Activated CD8-positive, alpha-beta memory T cell treated with anti-CD3 and anti-CD28 coated beads for 1 hour (primary cell): ENCODE results near the gene SEZ6L2.
"Not testable (repeated sequence)": the region's sequence is repeated elsewhere in the genome, so short reads cannot be mapped to it uniquely, and the experiment has no call there.

Source experiments
- DNase-seq, 2 donors: peaks; one replicate each; pipeline ENCODE4 v3.0.0-alpha.2; 2020; ENCODE audit warnings: low read depth in 1 of 2; ENCODE audit errors: extremely low read depth in 1 of 2

The SEZ6L2 gene

GRCh38 chr16:29891525-29892457 lies 7.6 kb downstream of the SEZ6L2 start:
- no peak for DNase-seq

DNA sequence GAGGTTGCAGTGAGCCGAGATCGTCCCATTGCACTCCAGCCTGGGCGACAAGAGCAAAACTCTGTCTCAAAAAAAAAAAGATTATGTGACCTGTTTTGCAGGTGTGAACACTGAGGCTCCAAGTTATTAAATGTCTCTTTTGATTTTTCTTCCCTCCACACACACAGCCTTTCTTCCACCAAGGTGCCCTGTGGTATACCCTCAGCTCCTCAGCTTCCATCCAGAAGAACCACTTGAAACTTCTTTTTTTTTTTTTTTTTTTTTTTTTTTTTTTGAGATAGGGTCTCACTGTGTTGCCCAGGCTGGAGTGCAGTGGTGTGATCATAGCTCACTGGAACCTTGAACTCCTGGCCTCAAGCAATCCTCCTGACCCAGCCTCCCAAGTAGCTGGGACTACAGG lies 10.0 kb downstream of the SEZ6L2 start:
- DNase-seq: not testable (repeated sequence)

DNA sequence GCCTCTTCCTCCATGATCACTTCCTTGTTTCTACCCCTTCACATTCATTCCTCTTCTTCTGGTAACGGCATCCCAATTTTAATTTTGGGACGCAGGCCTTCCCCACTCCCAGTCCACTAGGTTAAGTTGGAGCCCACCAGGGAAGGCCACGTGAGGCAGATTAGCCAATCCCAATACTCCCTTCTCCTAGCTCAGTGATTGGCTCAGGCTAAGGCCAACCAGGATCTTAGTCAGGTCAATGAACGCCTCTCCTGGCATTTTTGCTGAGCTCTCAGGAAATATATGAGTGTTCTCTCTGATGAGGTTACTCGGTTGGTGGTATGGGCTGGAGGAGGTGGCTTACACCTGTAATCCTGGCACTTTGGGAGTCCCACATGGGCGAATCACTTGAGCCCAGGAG lies 15.4 kb downstream of the SEZ6L2 start:
- DNase-seq: no peak

GRCh38 chr16:29881050-29881449 lies 18.3 kb downstream of the SEZ6L2 start:
- no peak for DNase-seq

- DNase-seq: no peak
Observed at GRCh38 chr16:29878172-29878571, 21.2 kb downstream of the SEZ6L2 start.

DNA sequence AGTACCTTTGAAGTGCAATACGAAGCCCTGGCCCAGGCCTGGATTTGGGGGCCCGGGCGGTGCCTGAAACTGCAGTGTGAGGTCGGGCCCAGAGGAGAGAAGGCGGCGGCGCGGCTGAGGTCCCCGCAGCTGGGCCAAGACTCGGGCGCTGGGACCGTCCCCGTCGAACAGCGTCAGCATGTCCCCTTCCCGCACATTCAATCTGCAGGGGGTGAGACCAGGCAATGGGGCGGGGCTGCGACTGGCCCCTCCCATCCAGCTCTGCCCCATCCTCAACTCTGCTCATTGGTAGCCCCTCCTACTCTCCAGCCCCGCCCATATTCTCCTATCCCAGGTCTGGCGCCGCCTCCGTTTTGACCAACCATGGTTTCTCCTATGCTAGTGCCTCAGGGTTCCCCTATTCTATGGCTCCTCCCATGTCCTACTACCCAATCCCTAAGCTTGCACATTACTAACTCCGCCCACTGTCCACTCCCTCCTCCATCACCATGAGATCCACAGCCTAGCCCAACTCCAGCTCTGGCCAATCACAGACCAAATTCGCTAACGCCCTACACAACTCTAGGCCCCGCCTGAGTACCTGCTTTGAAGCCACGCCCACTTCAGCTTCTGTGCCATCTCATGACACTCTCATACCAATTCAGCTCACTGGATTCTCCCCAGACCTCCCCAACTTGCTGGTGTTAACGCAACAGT lies 21.9 kb downstream of the SEZ6L2 start:
- DNase-seq: no peak

DNA sequence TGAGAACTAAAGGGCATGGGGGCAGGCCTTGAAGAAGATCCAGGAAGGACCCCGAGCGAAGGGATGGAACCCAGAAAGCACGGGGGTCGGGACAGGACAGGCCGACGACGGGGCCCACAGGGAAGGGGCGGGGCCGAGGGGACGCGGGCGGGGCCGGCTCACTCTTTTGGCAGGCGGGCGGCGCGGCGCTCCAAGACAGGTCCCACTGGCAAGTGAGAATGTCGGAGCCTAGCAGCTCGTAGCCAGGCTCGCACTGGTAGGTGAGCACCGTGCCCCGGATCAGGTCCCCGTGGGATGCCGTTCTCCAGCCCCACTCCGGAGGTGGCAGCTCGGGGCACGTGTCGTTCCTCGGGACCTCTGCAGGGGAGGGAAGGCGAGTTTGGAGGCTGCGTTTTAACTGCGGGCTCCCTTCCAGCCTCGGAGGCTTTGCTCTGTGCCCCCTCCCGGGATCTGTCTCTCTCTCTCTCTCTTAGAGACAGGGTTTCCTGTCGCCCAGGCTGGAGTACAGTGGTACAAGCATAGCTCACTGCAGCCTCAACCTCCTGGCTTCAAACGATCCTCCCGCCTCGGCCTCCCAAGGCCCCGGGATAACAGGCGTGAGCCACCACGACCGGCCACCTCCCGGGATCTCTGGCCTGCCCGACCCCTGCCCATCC lies 22.6 kb downstream of the SEZ6L2 start:
- no peak for DNase-seq

- DNase-seq: no peak
Observed at GRCh38 chr16:29876217-29876593, 23.1 kb downstream of the SEZ6L2 start.

- no peak for DNase-seq
Observed at GRCh38 chr16:29875206-29875605, 24.1 kb downstream of the SEZ6L2 start.

- no peak for DNase-seq
Observed at GRCh38 chr16:29873319-29873718, 26.0 kb downstream of the SEZ6L2 start.

DNA sequence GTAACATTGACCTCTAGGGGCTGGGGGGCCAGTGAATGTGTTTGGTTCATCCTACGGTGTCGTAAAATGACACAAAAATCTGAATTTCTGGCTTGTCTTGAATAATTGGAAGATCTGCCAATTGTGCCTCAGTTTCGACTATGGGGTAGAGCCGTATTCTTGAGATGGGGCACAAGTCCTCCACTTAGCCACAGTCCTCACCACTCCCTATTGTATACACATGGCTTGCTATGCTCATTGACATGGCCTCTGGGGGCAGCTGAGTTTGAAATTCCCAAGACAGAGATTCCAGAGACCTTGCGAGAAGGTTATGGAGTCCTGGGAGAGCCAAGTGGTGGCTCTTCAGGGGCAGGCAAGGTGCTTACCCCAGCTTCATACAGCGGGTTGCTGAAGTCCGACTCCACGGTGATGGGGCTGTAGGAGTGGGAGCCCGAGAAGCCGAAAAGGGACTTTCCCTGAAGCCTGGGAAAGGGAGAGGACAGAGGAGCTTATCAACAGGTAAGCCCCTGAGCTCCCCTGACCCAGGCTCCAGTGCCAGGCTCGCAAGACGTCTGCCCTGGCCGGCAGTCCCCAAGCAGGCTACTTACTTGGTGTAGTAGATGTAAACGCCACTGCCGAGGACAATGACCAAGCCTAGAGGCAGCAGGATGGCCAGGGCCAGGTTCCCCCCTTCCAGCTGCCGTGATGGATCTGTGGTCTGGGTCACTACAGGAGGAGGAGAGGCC lies 27.4 kb downstream of the SEZ6L2 start:
- no peak for DNase-seq

- DNase-seq: not testable (repeated sequence)
Observed at GRCh38 chr16:29869067-29869466, 30.3 kb downstream of the SEZ6L2 start.

GRCh38 chr16:29868396-29869009 lies 30.8 kb downstream of the SEZ6L2 start:
- DNase-seq: no peak

DNA sequence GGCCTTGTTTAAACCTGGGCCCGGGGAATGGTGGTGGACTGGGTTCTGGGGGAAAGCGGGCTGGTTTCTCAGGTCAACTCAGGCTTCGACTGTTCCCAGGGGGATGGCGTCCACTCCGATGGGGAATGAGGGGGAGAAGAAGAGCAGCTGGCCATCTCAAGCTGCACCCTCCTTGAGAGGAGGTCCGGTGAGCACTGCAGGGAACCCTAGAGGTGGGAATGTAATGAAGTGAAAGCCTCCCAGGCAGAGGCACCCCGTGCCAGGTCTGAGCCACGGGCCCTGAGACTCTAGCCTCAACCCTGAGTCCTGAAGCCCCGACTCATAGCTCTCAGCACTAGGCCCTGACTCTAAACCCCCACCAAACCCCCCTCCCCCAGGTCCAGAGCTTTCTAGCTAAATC lies 35.1 kb downstream of the SEZ6L2 start:
- DNase-seq: no peak

DNA sequence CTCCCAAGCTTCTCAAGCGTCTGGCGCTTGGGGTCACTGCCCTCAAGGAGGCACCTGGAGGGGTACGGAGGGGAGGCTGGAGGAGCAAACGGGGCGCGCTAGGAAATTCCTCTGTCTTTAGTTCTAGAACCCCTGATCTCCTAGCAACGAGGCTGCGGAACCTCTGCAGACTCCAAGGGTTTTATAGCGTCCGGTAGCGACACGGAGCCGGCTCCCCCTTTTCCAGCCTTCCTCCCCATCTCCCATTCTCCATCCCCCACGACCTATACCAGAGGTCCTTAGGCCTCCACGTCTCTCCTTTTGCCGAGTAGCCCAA lies 35.7 kb downstream of the SEZ6L2 start:
- no peak for DNase-seq

DNA sequence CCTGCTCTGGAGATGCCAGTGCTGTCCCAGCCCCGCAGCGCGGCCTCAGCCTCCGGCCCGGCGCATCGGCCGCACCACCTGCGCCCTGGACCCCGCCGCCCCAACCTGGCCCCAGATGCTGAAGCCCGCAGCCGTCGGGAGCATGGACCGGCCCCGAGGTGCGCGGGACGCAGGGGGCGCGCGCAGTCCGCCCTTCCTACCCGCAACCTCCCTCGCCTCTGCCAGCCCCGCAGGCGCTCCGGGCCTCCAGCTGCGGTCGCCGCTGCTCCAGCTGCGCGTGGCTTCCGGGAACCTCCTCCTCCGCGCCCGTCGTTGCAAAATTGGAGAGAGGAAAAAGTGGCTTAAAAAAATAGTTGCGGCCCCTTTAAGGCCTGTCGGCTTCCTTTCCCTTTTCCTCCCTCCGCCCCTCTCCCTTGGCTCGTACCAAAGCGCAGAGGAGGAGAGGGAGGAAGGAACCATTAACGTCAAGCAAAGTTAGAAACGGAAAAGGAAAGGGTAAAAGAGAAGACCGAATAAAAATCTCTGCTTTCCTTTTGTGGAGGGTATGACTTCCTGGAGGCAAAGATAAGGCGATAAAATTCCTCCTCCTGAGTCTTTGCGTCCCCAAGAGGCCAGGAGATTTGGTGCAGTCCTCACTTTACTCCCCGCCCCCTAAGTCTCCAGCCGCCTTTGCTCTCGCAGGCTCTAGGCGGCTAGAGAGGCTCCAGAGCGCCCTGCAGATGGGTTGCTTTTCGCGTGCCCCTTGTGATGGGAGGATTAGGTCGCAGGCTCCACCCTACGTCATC lies 36.3 kb downstream of the SEZ6L2 start, which contains the start of gene CDIPT:
Gene CDIPT (minus strand): TSS at position 343 of the 785 bp plus-strand sequence. CDS start 369 bp downstream, outside the sequence.
- peak; percentile 81 to 84 for DNase-seq

DNA sequence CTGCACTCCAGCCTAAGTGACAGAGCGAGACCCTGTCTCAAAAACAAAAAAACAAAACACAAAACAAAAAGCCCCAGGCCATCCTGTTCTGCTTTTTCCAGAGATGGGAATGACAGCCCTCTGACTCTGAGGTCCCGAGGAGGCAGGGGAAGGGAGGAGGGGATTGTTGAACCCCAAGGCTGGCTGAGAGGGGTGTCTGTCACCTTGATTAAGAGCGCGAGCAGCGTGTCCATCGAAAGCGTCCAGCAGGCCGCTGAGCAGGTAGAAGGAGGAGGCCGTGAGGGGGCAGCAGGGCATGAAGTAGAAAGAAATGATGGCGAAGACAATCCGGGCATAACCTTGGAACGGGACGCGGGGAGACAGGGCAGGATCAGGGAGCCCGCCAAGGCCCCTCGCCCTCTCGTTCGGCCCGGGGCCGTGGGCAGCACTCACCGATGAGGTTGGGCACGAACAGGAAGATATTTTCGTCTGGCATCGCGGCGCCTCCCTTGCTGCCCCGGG lies 36.9 kb downstream of the SEZ6L2 start:
- no peak for DNase-seq

DNA sequence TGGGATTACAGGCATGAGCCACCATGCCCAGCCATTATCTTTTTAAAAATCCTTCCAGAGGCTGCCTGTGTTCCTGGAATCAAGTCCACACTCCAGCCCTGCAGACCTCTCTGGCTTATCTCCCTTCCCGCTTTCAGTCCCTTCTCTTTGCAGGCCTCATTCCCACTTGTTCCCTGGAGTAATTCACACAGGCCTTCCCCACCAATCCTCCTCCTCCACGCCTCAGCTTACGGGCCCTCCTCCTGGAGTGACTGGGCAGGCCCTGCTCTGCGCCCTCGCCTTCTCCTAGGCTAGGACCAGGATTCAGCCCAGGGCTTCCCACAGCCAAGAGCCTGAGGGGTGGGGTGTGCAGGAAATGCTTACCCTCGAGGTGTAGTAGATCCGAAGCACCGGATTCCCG lies 39.1 kb downstream of the SEZ6L2 start:
- no peak for DNase-seq

- no peak for DNase-seq
Observed at GRCh38 chr16:29858974-29859373, 40.4 kb downstream of the SEZ6L2 start.
